Neural cell (in vitro differentiated cells): ENCODE results near the gene ITPK1. TPM values are rescaled to one million over a fixed set of nuclear protein-coding genes. Genes with fewer than 3 reads are reported as not detected.

Source experiments
- H2AFZ ChIP-seq: fragments of 200-600, 300-800 bp; sonication (generic), shearing (Covaris generic); 2 replicates; pipeline ENCODE4 v1.6.0; 2014; ENCODE audit warnings: low read depth, mild to moderate bottlenecking, antibody characterized with exemption, low read length, moderate library complexity
- H3F3A ChIP-seq: fragments of 200-600 bp; shearing (Covaris generic); 2 replicates; pipeline ENCODE4 v1.6.1; 2016; ENCODE audit warnings: mild to moderate bottlenecking, moderate library complexity, mixed read lengths, antibody characterized with exemption, low read length; ENCODE audit not compliant: insufficient read depth, poor library complexity, severe bottlenecking
- H3K27ac ChIP-seq: fragments of 200-600, 300-800 bp; sonication (generic), shearing (Covaris generic); 2 replicates; pipeline ENCODE4 v1.5.1; 2014; ENCODE audit warnings: mild to moderate bottlenecking, low read length, moderate library complexity
- H3K27me3 ChIP-seq: fragments of 300-800, 200-600 bp; sonication (generic), shearing (Covaris generic); 2 replicates; pipeline ENCODE4 v1.6.0; 2014; ENCODE audit warnings: mild to moderate bottlenecking, low read depth, low read length, moderate library complexity; ENCODE audit not compliant: insufficient read depth
- H3K36me3 ChIP-seq: fragments of 300-800, 200-600 bp; sonication (generic), shearing (Covaris generic); 2 replicates; pipeline ENCODE4 v1.5.1; 2014; ENCODE audit warnings: mild to moderate bottlenecking, antibody characterized with exemption, low read length, moderate library complexity; ENCODE audit not compliant: insufficient read depth
- H3K4me2 ChIP-seq: fragments of 300-800, 200-600 bp; sonication (generic), shearing (Covaris generic); 2 replicates; pipeline ENCODE4 v1.6.0; 2014; ENCODE audit warnings: mild to moderate bottlenecking, low read length
- H3K4me3 ChIP-seq: fragments of 300-800, 200-600 bp; sonication (generic), shearing (Covaris generic); 2 replicates; pipeline ENCODE4 v1.5.1; 2014; ENCODE audit warnings: mild to moderate bottlenecking, low read length, moderate library complexity
- H3K79me2 ChIP-seq: fragments of 200-600 bp; shearing (Covaris generic); replicated peaks from 2 replicates; pipeline ENCODE4 v1.6.0; 2014; ENCODE audit warnings: mild to moderate bottlenecking, low read length, moderate library complexity; ENCODE audit not compliant: insufficient read depth
- H3K9ac ChIP-seq: fragments of 300-800, 200-600 bp; sonication (generic), shearing (Covaris generic); 2 replicates; pipeline ENCODE4 v1.6.1; 2016; ENCODE audit warnings: mild to moderate bottlenecking, low read length, mixed read lengths
- H3K9me2 ChIP-seq: fragments of 200-600 bp; shearing (Covaris generic); 2 replicates; pipeline ENCODE4 v1.6.1; 2016; ENCODE audit warnings: mild to moderate bottlenecking, low read length, mixed read lengths; ENCODE audit not compliant: insufficient read depth
- H3K9me3 ChIP-seq: fragments of 200-600, 300-800 bp; sonication (generic), shearing (Covaris generic); 2 replicates; pipeline ENCODE4 v1.6.1; 2016; ENCODE audit warnings: mild to moderate bottlenecking, mixed run types, low read length, moderate library complexity, mixed read lengths
- H4K20me1 ChIP-seq: fragments of 200-600 bp; shearing (Covaris generic); 2 replicates; pipeline ENCODE4 v1.6.1; 2016; ENCODE audit warnings: mild to moderate bottlenecking, mixed run types; ENCODE audit not compliant: insufficient read depth
- CTCF ChIP-seq: fragments of 450-650 bp; IDR thresholded peaks from 2 replicates; pipeline ENCODE4 v1.5.1; 2014; ENCODE audit warnings: antibody characterized with exemption, mild to moderate bottlenecking, moderate library complexity; ENCODE audit not compliant: poor library complexity, severe bottlenecking
- EP300 ChIP-seq: fragments of 450-650 bp; conservative IDR thresholded peaks from 2 replicates; pipeline ENCODE4 v1.6.1; 2014; ENCODE audit warnings: antibody characterized with exemption, mild to moderate bottlenecking, moderate library complexity; ENCODE audit not compliant: poor library complexity, severe bottlenecking
- EZH2 ChIP-seq: fragments of 200-600, 300-800 bp; shearing (Covaris generic), sonication (generic); IDR thresholded peaks from 2 replicates; pipeline ENCODE4 v1.6.1; 2014; ENCODE audit warnings: antibody characterized with exemption, low read length, borderline replicate concordance, mild to moderate bottlenecking; ENCODE audit not compliant: insufficient read depth, poor library complexity, severe bottlenecking
- MXI1 ChIP-seq: fragments of 450-650 bp; conservative IDR thresholded peaks from 2 replicates; pipeline ENCODE4 v1.6.1; 2014; ENCODE audit warnings: antibody characterized with exemption, mild to moderate bottlenecking; ENCODE audit not compliant: poor library complexity, severe bottlenecking
- POLR2AphosphoS5 ChIP-seq: IDR thresholded peaks from 2 replicates; pipeline ENCODE4 v1.6.1; 2012
- RAD21 ChIP-seq: fragments of 450-650 bp; conservative IDR thresholded peaks from 2 replicates; pipeline ENCODE4 v1.6.1; 2014; ENCODE audit warnings: antibody characterized with exemption, mild to moderate bottlenecking, moderate library complexity
- REST ChIP-seq: IDR thresholded peaks from 2 replicates; pipeline ENCODE4 v1.6.1; 2012; ENCODE audit warnings: borderline replicate concordance
- SMC3 ChIP-seq: fragments of 450-650 bp; conservative IDR thresholded peaks from 2 replicates; pipeline ENCODE4 v1.6.1; 2014; ENCODE audit warnings: antibody characterized with exemption, mild to moderate bottlenecking, moderate library complexity; ENCODE audit not compliant: poor library complexity
- TAF1 ChIP-seq: IDR thresholded peaks from 2 replicates; pipeline ENCODE4 v1.6.1; 2012; ENCODE audit warnings: low read depth
- polyA plus RNA-seq: library from polyadenylated mRNA; depleted of rRNA; stranded (reverse); fragments of >200 nt; gene quantifications from 2 replicates; pipeline ENCODE4 v1.2.3, GENCODE V29; 2014

The ITPK1 gene
- polyA plus RNA-seq, 1 donor from 2014 or later, result 65.0 TPM

GRCh38 chr14:93126111-93126510 is 10.4 kb upstream of the ITPK1 start:
- no peak overlapping the region for H3K9ac ChIP-seq
- no peaks in the 10 kb centered on the region for H3K36me3 ChIP-seq
- no peak overlapping the region for H3K4me3 ChIP-seq
- H4K20me1 ChIP-seq, result no peaks in the 10 kb centered on the region
- H3K79me2 ChIP-seq, result no peaks in the 10 kb centered on the region
- H3K4me2 ChIP-seq, result no peak overlapping the region
- TF ChIP-seq MXI1 (no peak), REST (no peak)
- no peaks in the 10 kb centered on the region for H3K9me2 ChIP-seq
- H2AFZ ChIP-seq, result no peak overlapping the region
- no peaks in the 10 kb centered on the region for H3F3A ChIP-seq
- H3K27me3 ChIP-seq, result no peaks in the 10 kb centered on the region
- H3K27ac ChIP-seq, result no peak overlapping the region
- H3K9me3 ChIP-seq, result no peaks in the 10 kb centered on the region

- Histone ChIP-seq H2AFZ (no peak overlapping the region), H3K4me2 (no peak overlapping the region), H3K9me3 (no peaks in the 10 kb centered on the region), H3K9ac (no peak overlapping the region), H3K36me3 (no peaks in the 10 kb centered on the region), H3K9me2 (no peaks in the 10 kb centered on the region), H3K79me2 (no peaks in the 10 kb centered on the region), H3K4me3 (no peak overlapping the region), H3F3A (no peaks in the 10 kb centered on the region), H4K20me1 (no peaks in the 10 kb centered on the region), H3K27me3 (no peaks in the 10 kb centered on the region), H3K27ac (no peak overlapping the region)
- TF ChIP-seq REST (no peak), POLR2AphosphoS5 (no peak), EZH2 (no peak), SMC3 (no peak), RAD21 (no peak), CTCF (no peak), MXI1 (no peak), TAF1 (no peak), EP300 (no peak)
Measured at GRCh38 chr14:93122826-93123225, 7.1 kb upstream of the ITPK1 start.
